ENCODE results near the gene UBL3. TPM values are rescaled to one million over a fixed set of nuclear protein-coding genes. Genes with fewer than 3 reads are reported as not detected.

The UBL3 gene
- total and polyA plus RNA-seq, 10 of the 15 experiments (the other 5 are each of a cell fraction or from before 2014, with no cell fraction given): 5.5 to 13.7 (median 10.6) TPM

- TF ChIP-seq, protein P1, sequence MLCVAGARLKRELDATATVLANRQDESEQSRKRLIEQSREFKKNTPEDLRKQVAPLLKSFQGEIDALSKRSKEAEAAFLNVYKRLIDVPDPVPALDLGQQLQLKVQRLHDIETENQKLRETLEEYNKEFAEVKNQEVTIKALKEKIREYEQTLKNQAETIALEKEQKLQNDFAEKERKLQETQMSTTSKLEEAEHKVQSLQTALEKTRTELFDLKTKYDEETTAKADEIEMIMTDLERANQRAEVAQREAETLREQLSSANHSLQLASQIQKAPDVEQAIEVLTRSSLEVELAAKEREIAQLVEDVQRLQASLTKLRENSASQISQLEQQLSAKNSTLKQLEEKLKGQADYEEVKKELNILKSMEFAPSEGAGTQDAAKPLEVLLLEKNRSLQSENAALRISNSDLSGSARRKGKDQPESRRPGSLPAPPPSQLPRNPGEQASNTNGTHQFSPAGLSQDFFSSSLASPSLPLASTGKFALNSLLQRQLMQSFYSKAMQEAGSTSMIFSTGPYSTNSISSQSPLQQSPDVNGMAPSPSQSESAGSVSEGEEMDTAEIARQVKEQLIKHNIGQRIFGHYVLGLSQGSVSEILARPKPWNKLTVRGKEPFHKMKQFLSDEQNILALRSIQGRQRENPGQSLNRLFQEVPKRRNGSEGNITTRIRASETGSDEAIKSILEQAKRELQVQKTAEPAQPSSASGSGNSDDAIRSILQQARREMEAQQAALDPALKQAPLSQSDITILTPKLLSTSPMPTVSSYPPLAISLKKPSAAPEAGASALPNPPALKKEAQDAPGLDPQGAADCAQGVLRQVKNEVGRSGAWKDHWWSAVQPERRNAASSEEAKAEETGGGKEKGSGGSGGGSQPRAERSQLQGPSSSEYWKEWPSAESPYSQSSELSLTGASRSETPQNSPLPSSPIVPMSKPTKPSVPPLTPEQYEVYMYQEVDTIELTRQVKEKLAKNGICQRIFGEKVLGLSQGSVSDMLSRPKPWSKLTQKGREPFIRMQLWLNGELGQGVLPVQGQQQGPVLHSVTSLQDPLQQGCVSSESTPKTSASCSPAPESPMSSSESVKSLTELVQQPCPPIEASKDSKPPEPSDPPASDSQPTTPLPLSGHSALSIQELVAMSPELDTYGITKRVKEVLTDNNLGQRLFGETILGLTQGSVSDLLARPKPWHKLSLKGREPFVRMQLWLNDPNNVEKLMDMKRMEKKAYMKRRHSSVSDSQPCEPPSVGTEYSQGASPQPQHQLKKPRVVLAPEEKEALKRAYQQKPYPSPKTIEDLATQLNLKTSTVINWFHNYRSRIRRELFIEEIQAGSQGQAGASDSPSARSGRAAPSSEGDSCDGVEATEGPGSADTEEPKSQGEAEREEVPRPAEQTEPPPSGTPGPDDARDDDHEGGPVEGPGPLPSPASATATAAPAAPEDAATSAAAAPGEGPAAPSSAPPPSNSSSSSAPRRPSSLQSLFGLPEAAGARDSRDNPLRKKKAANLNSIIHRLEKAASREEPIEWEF (IDR thresholded peaks at IDR 0.05; ENCODE audit: insufficient replicate concordance, low read depth, low read length): no peak
- no peak for TF ChIP-seq NFXL1 (IDR thresholded peaks at IDR 0.05; ENCODE audit: borderline replicate concordance)
- no peak for TF ChIP-seq E2F8 (IDR thresholded peaks at IDR 0.05; ENCODE audit: low read depth, partially characterized antibody)
- TF ChIP-seq CBFB (IDR thresholded peaks at IDR 0.05; ENCODE audit: low read depth): no peak
- no peak for TF ChIP-seq ZBTB33 (IDR thresholded peaks at IDR 0.05)
- peak; percentile 94 for TF ChIP-seq MEF2B (IDR thresholded peaks at IDR 0.05; ENCODE audit: partially characterized antibody, poor library complexity, severe bottlenecking)
- no peak for TF ChIP-seq KDM1A (IDR thresholded peaks at IDR 0.05; ENCODE audit: borderline replicate concordance)
- no peak for TF ChIP-seq KAT2A (conservative IDR thresholded peaks at IDR 0.05; ENCODE audit: control insufficient read depth, low read depth, low read length)
- no peak for TF ChIP-seq POLR2AphosphoS5 (IDR thresholded peaks at IDR 0.05; ENCODE audit: low read length)
- no peak for TF ChIP-seq HDAC2 (IDR thresholded peaks at IDR 0.05)
- no peak for TF ChIP-seq STAT1 (conservative IDR thresholded peaks at IDR 0.05)
- 0 out of 4 replicates have a peak, but pooled peaks of 1 of the 2 experiments have one; percentile 23 for TF ChIP-seq BHLHE40 (IDR thresholded peaks at IDR 0.05; ENCODE audit: borderline replicate concordance in 1 of 2, low read depth in 2 of 2, low read length in 1 of 2)
- TF ChIP-seq IRF3 (IDR thresholded peaks at IDR 0.05): no peak
- peak; percentile 78; the same call in 1 of the 2 replicates for TF ChIP-seq FOXM1 (IDR thresholded peaks at IDR 0.05; ENCODE audit: low read depth, low read length)
- TF ChIP-seq IKZF1 (conservative IDR thresholded peaks at IDR 0.05): peak; percentile 48; the same call in 1 of the 2 replicates
- peak; percentile 70; the same call in 1 of the 3 replicates for TF ChIP-seq POU2F2 (IDR thresholded peaks at IDR 0.05; ENCODE audit: borderline replicate concordance, low read depth, low read length)
- peak; percentile 43; the same call in 1 of the 2 replicates for TF ChIP-seq SPI1 (IDR thresholded peaks at IDR 0.05; ENCODE audit: borderline replicate concordance, insufficient read depth, low read depth, low read length)
- no peak for TF ChIP-seq FOS (IDR thresholded peaks at IDR 0.05; ENCODE audit: borderline replicate concordance, extremely low read depth, insufficient read length)
These were observed 32.6 kb downstream of the UBL3 start (continued) for GRCh38 chr13:29817604-29818378.
